Glutamatergic neuron (in vitro differentiated cells): ENCODE measurements around the gene RGN. TPM values are rescaled to one million over a fixed set of nuclear protein-coding genes. Genes with fewer than 3 reads are reported as not detected.
"Not testable (repeated sequence)": the region's sequence is repeated elsewhere in the genome, so short reads cannot be mapped to it uniquely, and the experiment has no call there.

ENCODE experiments used
- DNase-seq: peaks from one replicate; pipeline ENCODE4 v3.0.0; 2022
- H3K27ac Mint-ChIP-seq: one replicate; pipeline ENCODE4 v1.8.0; 2020; ENCODE audit warnings: mild to moderate bottlenecking, mixed read lengths, inconsistent platforms; ENCODE audit not compliant: unreplicated experiment
- H3K27me3 Mint-ChIP-seq: one replicate; pipeline ENCODE4 v1.8.0; 2020; ENCODE audit warnings: mild to moderate bottlenecking, moderate library complexity, mixed read lengths, inconsistent platforms; ENCODE audit not compliant: unreplicated experiment
- H3K36me3 Mint-ChIP-seq: one replicate; pipeline ENCODE4 v1.8.0; 2020; ENCODE audit warnings: mild to moderate bottlenecking, mixed read lengths, inconsistent platforms; ENCODE audit not compliant: unreplicated experiment
- H3K4me1 Mint-ChIP-seq: one replicate; pipeline ENCODE4 v1.8.0; 2020; ENCODE audit warnings: mild to moderate bottlenecking, low read depth, mixed read lengths, inconsistent platforms; ENCODE audit not compliant: unreplicated experiment
- H3K4me3 Mint-ChIP-seq: one replicate; pipeline ENCODE4 v1.8.0; 2020; ENCODE audit warnings: mild to moderate bottlenecking, mixed read lengths, inconsistent platforms; ENCODE audit not compliant: unreplicated experiment
- H3K9me3 Mint-ChIP-seq: one replicate; pipeline ENCODE4 v1.8.0; 2020; ENCODE audit warnings: mild to moderate bottlenecking, moderate library complexity, mixed read lengths, inconsistent platforms; ENCODE audit not compliant: unreplicated experiment
- total RNA-seq: library from RNA; stranded (reverse); fragmentation: NEBNext Ultra II Directional; extraction: Animal tissue kit (Norgen Biotek cat#: 25700); gene quantifications from one replicate; pipeline ENCODE4 v1.2.1, GENCODE V29; 2021; ENCODE audit not compliant: unreplicated experiment
- TF ChIP-seq, protein P1 (sequence below): fragments of 200-600 bp; sonication (generic); IDR thresholded peaks from one replicate; pipeline ENCODE4 v1.5.0; 2021; ENCODE audit not compliant: partially characterized antibody, unreplicated experiment

RGN gene
- total RNA-seq, 1 donor from 2014 or later, result 2.7 TPM

- Mint-ChIP-seq H3K4me1 (peaks cover 6% of the 10 kb centered on the region), H3K4me3 (peak overlapping the region; percentile 46), H3K27ac (peak overlapping the region; percentile 71), H3K9me3 (peaks cover 2% of the 10 kb centered on the region), H3K27me3 (no peaks in the 10 kb centered on the region), H3K36me3 (no peaks in the 10 kb centered on the region)
- peak; percentile 22 for DNase-seq
- TF ChIP-seq, protein P1, sequence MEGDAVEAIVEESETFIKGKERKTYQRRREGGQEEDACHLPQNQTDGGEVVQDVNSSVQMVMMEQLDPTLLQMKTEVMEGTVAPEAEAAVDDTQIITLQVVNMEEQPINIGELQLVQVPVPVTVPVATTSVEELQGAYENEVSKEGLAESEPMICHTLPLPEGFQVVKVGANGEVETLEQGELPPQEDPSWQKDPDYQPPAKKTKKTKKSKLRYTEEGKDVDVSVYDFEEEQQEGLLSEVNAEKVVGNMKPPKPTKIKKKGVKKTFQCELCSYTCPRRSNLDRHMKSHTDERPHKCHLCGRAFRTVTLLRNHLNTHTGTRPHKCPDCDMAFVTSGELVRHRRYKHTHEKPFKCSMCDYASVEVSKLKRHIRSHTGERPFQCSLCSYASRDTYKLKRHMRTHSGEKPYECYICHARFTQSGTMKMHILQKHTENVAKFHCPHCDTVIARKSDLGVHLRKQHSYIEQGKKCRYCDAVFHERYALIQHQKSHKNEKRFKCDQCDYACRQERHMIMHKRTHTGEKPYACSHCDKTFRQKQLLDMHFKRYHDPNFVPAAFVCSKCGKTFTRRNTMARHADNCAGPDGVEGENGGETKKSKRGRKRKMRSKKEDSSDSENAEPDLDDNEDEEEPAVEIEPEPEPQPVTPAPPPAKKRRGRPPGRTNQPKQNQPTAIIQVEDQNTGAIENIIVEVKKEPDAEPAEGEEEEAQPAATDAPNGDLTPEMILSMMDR, result no peak
Measured at GRCh38 chrX:47097018-47097417, 18.8 kb downstream of the RGN start.

DNA sequence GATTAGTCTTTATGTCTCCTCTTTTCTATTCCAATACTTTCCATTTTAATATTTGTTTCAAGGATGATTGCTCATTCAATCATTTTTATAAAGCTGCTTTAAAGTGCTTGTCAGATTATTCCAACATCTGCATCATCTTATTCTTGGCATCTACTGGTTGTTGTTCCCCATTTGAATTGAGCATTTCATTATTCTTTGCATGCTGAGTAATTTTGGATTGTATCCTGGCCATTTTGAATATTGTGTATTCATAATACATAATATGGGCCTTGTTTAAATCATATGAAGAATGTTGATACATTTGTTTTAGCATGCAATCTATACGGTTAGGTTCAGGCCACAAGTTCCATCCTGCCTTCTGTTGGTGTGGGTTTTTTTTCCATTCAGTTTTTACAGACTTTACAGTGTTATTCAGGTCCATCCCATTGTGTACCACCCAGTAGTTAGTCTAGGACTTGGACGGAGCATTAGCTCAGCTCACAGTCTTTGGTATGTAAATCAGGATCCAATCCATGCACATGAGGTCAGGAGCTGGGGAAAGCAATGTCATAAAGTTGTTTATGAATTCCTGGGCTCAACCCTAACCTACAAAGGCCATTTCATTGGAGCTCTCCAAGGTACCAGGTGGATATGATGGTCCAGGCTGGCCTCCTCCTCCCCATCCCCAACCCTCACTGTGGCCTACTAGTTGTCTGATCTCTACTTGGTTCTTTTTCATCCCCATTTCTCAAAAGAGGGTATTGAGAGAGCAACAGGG is 20.3 kb downstream of the RGN start:
- no peak for DNase-seq
- H3K27me3 Mint-ChIP-seq, result no peaks in the 10 kb centered on the region
- H3K9me3 Mint-ChIP-seq, result peaks cover 2% of the 10 kb centered on the region
- H3K36me3 Mint-ChIP-seq, result no peaks in the 10 kb centered on the region
- TF ChIP-seq, protein P1, result no peak
- H3K4me3 Mint-ChIP-seq, result no peak overlapping the region
- no peak overlapping the region for H3K27ac Mint-ChIP-seq
- H3K4me1 Mint-ChIP-seq, result peaks cover 6% of the 10 kb centered on the region

- H3K36me3 Mint-ChIP-seq, result no peaks in the 10 kb centered on the region
- no peak overlapping the region for H3K4me3 Mint-ChIP-seq
- H3K27ac Mint-ChIP-seq, result no peak overlapping the region
- TF ChIP-seq, protein P1, result no peak
- peaks cover 2% of the 10 kb centered on the region for H3K9me3 Mint-ChIP-seq
- peaks cover 6% of the 10 kb centered on the region for H3K4me1 Mint-ChIP-seq
- H3K27me3 Mint-ChIP-seq, result no peaks in the 10 kb centered on the region
- DNase-seq, result no peak
Measured at GRCh38 chrX:47101206-47101605, 23.0 kb downstream of the RGN start.

GRCh38 chrX:47110936-47111615 is 32.8 kb downstream of the RGN start:
- not testable (repeated sequence) for H3K36me3 Mint-ChIP-seq, H3K27ac Mint-ChIP-seq, DNase-seq, H3K27me3 Mint-ChIP-seq, H3K4me3 Mint-ChIP-seq, H3K4me1 Mint-ChIP-seq, H3K9me3 Mint-ChIP-seq

- Mint-ChIP-seq H3K36me3 (no peaks in the 10 kb centered on the region), H3K4me3 (no peak overlapping the region), H3K27ac (no peak overlapping the region), H3K27me3 (no peaks in the 10 kb centered on the region), H3K9me3 (no peaks in the 10 kb centered on the region), H3K4me1 (no peaks in the 10 kb centered on the region)
- no peak for DNase-seq
- TF ChIP-seq, protein P1, result no peak
Measured at GRCh38 chrX:47112316-47112954, 34.2 kb downstream of the RGN start.

DNA sequence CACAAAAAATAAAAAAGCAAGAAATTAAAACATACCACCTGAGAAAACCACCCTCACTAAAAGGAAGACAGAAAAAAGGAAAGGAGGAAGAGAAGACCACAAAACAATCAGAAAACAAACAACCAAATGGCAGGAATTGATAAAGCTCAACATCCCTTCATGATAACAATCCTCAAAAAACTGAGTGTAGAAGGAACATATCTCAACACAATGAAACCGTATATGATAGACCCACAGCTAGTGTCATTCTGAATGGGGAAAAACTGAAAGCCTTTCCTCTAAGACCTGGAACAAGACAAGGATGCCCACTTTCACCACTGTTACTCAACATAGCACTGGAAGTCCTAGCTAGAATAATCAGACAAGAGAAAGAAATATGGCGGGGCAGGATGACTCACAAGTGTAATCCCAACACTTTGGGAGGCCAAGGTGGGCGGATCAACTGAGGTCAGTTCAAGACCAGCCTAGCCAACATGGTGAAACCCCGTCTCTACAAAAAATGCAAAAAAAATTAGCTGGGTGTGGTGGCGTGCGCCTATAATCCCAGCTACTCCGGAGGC is 38.4 kb downstream of the RGN start:
- H3K27me3 Mint-ChIP-seq, H3K36me3 Mint-ChIP-seq, H3K4me1 Mint-ChIP-seq, DNase-seq, H3K4me3 Mint-ChIP-seq, H3K9me3 Mint-ChIP-seq, H3K27ac Mint-ChIP-seq: not testable (repeated sequence)

- not testable (repeated sequence) for H3K27me3 Mint-ChIP-seq, H3K36me3 Mint-ChIP-seq, H3K9me3 Mint-ChIP-seq, H3K4me1 Mint-ChIP-seq, H3K27ac Mint-ChIP-seq, DNase-seq, H3K4me3 Mint-ChIP-seq
Measured at GRCh38 chrX:47124466-47124865, 46.2 kb downstream of the RGN start.
